Measurements from ENCODE around the gene MAPRE3. TPM values are rescaled to one million over a fixed set of nuclear protein-coding genes. Genes with fewer than 3 reads are reported as not detected.
A peak's percentile ranks its signal among the peaks of the same experiment; 100 is the strongest.

Gene MAPRE3
- total RNA-seq, 2 donors from 2014 or later: 9.3 to 15.8 TPM

GRCh38 chr2:26997394-26997793, 27.0 kb downstream of the MAPRE3 start:
- no peaks in the 10 kb centered on the region for H3K36me3 ChIP-seq (replicated peaks in 1 of 2; ENCODE audit: insufficient read depth in 1 of 2, low read depth in 2 of 2)
- intact Hi-C loops (cut with DNase I): no loop called here

GRCh38 chr2:26998323-26998722, 27.9 kb downstream of the MAPRE3 start:
- ATAC-seq (no peak), DNase-seq (no peak)
- H3K27ac ChIP-seq: no peak overlapping the region
- WGBS, 2 donors: 80 to 83% methylated on average over 1 of the region's 1 CpG
- no peaks in the 10 kb centered on the region for H3K27me3 ChIP-seq
- no peak overlapping the region for H3K4me3 ChIP-seq
- H3K9me3 ChIP-seq: no peaks in the 10 kb centered on the region
- H3K4me1 ChIP-seq: peaks cover 5% of the 10 kb centered on the region
- intact Hi-C loops (cut with DNase I): no loop called here
- no peak for TF ChIP-seq CTCF (IDR thresholded peaks at IDR 0.05)
- no peak for TF ChIP-seq POLR2A (IDR thresholded peaks at IDR 0.05)
- no peaks in the 10 kb centered on the region for H3K36me3 ChIP-seq (replicated peaks in 1 of 2; ENCODE audit: insufficient read depth in 1 of 2, low read depth in 2 of 2)

More at GRCh38 chr2:26997394-26997793, 27.0 kb downstream of the MAPRE3 start:
- Histone ChIP-seq H3K27me3 (no peaks in the 10 kb centered on the region), H3K4me3 (no peak overlapping the region), H3K4me1 (peaks cover 5% of the 10 kb centered on the region), H3K27ac (no peak overlapping the region), H3K9me3 (no peaks in the 10 kb centered on the region)
- DNase-seq: no peak
- WGBS, 2 donors: 88 to 89% methylated on average over 10 of the region's 10 CpGs
- no peak for ATAC-seq
- TF ChIP-seq CTCF (IDR thresholded peaks at IDR 0.05) (no peak), POLR2A (IDR thresholded peaks at IDR 0.05) (no peak)

GRCh38 chr2:27000228-27000627, 29.8 kb downstream of the MAPRE3 start:
- Histone ChIP-seq H3K4me3 (no peak overlapping the region), H3K27ac (no peak overlapping the region), H3K36me3 (replicated peaks in 1 of 2; ENCODE audit: insufficient read depth in 1 of 2, low read depth in 2 of 2) (no peaks in the 10 kb centered on the region), H3K9me3 (no peaks in the 10 kb centered on the region), H3K27me3 (no peaks in the 10 kb centered on the region), H3K4me1 (peaks cover 5% of the 10 kb centered on the region)
- 56 to 78% methylated on average over 4 of the region's 4 CpGs for WGBS, 2 donors
- intact Hi-C loops (cut with DNase I): no loop called here
- no peak for ATAC-seq
- TF ChIP-seq CTCF (IDR thresholded peaks at IDR 0.05): no peak
- no peak for TF ChIP-seq POLR2A (IDR thresholded peaks at IDR 0.05)
- DNase-seq: no peak

- 89 to 96% methylated on average over 2 of the region's 2 CpGs for WGBS, 2 donors
- DNase-seq: no peak
- TF ChIP-seq CTCF (IDR thresholded peaks at IDR 0.05) (no peak), POLR2A (IDR thresholded peaks at IDR 0.05) (no peak)
- H3K27me3 ChIP-seq: no peaks in the 10 kb centered on the region
- H3K9me3 ChIP-seq: no peaks in the 10 kb centered on the region
- intact Hi-C loops (cut with DNase I): no loop called here
- ATAC-seq: no peak
- H3K4me1 ChIP-seq: peaks cover 5% of the 10 kb centered on the region
- no peaks in the 10 kb centered on the region for H3K36me3 ChIP-seq (replicated peaks in 1 of 2; ENCODE audit: insufficient read depth in 1 of 2, low read depth in 2 of 2)
- no peak overlapping the region for H3K4me3 ChIP-seq
- no peak overlapping the region for H3K27ac ChIP-seq
Measured at GRCh38 chr2:27000995-27001394, 30.6 kb downstream of the MAPRE3 start.

- ATAC-seq: no peak
- no peaks in the 10 kb centered on the region for H3K36me3 ChIP-seq (replicated peaks in 1 of 2; ENCODE audit: insufficient read depth in 1 of 2, low read depth in 2 of 2)
- WGBS, 2 donors: 24 to 30% methylated on average over 5 of the region's 5 CpGs
- peak in 1 of 4 donors; percentile 29 for DNase-seq
- no peak overlapping the region for H3K27ac ChIP-seq
- no peaks in the 10 kb centered on the region for H3K27me3 ChIP-seq
- peaks cover 9% of the 10 kb centered on the region for H3K4me1 ChIP-seq
- H3K4me3 ChIP-seq: no peak overlapping the region
- no peak for TF ChIP-seq CTCF (IDR thresholded peaks at IDR 0.05)
- TF ChIP-seq POLR2A (IDR thresholded peaks at IDR 0.05): no peak
- H3K9me3 ChIP-seq: no peaks in the 10 kb centered on the region
- intact Hi-C loops (cut with DNase I): no loop called here
Measured at GRCh38 chr2:27001950-27002349, 31.5 kb downstream of the MAPRE3 start.

Data from body of pancreas (tissue), 4 donors.